Left lung (tissue), 10 donors: ENCODE results near the gene POLA1. TPM values are rescaled to one million over a fixed set of nuclear protein-coding genes. Genes with fewer than 3 reads are reported as not detected.

Experiments used
- ATAC-seq: fragments of 200-7000 bp; cut with Tn5 transposase; one replicate; pipeline ENCODE4 v1.9.1; 2020; ENCODE audit warnings: moderate library complexity
- DNase-seq, 4 donors: peaks; one replicate each; pipeline ENCODE4 v3.0.0-alpha.2; 2013 to 2020
- H3K27ac ChIP-seq, 2 donors: fragments of 200-600 bp; sonication (generic) in 1 of 2; one replicate each; pipeline versions ENCODE4 v1.5.0 to v1.8.0; 2020 to 2021
- H3K27me3 ChIP-seq, 2 donors: fragments of 200-600 bp; sonication (generic) in 1 of 2; one replicate each; pipeline versions ENCODE4 v1.5.0 to v1.8.0; 2020 to 2021
- H3K36me3 ChIP-seq, 2 donors: fragments of 200-600 bp; sonication (generic) in 1 of 2; one replicate each; pipeline versions ENCODE4 v1.5.0 to v1.8.0; 2020 to 2021
- H3K4me1 ChIP-seq, 2 donors: fragments of 200-600 bp; one replicate each; pipeline ENCODE4 v1.8.0; 2021
- H3K4me3 ChIP-seq, 2 donors: fragments of 200-600 bp; sonication (generic) in 1 of 2; one replicate each; pipeline versions ENCODE4 v1.5.0 to v1.8.0; 2020 to 2021; ENCODE audit warnings: mild to moderate bottlenecking in 1 of 2
- H3K9me3 ChIP-seq, 2 donors: fragments of 200-600 bp; sonication (generic) in 1 of 2; one replicate each; pipeline versions ENCODE4 v1.5.0 to v1.8.0; 2020 to 2021
- CTCF ChIP-seq, 2 donors: fragments of 200-600 bp; sonication (generic) in 1 of 2; IDR thresholded peaks; one replicate each; pipeline versions ENCODE4 v1.5.0 to v1.8.0; 2021; ENCODE audit warnings: antibody characterized with exemption in 2 of 2
- intact Hi-C, 2 donors: fragments of 100-400 bp; cut with DNase I; formaldehyde crosslinking; loops; one replicate each; pipeline versions ENCODE4 v1.11.2 to v1.14.2; 2022
- polyA plus RNA-seq, 6 donors: library from polyadenylated mRNA; unstranded; fragments of 120-200 nt; gene quantifications; one replicate each; pipeline ENCODE4 v1.2.1, GENCODE V29; 2013; ENCODE audit not compliant: insufficient read length in 6 of 6
- total RNA-seq, 2 donors: library from RNA; stranded (reverse); fragmentation: NEBNext Ultra II Directional; extraction: Animal tissue kit (Norgen Biotek cat#: 25700); gene quantifications; one replicate each; pipeline ENCODE4 v1.2.1, GENCODE V29; 2021
- donor health status: DM: no; HTN: yes; CAD: no.
- donor health status: DM: no; HTN: no; CAD: no.

The POLA1 gene
- total and polyA plus RNA-seq, 8 donors = 11.0 to 19.6 (median 15.8) TPM

- Histone ChIP-seq H3K4me3 (no peak overlapping the region), H3K9me3 (no peaks in the 10 kb centered on the region), H3K27me3 (peaks cover 0 to under 1% of the 10 kb centered on the region in 2 donors), H3K4me1 (no peaks in the 10 kb centered on the region), H3K27ac (no peak overlapping the region), H3K36me3 (peaks cover 0 to 6% of the 10 kb centered on the region in 2 donors)
- intact Hi-C loops = no loop called here
- ATAC-seq = no peak
- no peak for TF ChIP-seq CTCF (IDR thresholded peaks at IDR 0.05)
- no peak for DNase-seq
Observed at GRCh38 chrX:24996096-24996709, 302.5 kb downstream of the POLA1 start.

- no peak for TF ChIP-seq CTCF (IDR thresholded peaks at IDR 0.05)
- Histone ChIP-seq H3K4me3 (no peak overlapping the region), H3K27ac (no peak overlapping the region), H3K4me1 (peaks cover 3% of the 10 kb centered on the region in 2 donors), H3K27me3 (peaks cover 31 to 32% of the 10 kb centered on the region in 2 donors), H3K36me3 (peaks cover 0 to 6% of the 10 kb centered on the region in 2 donors), H3K9me3 (no peaks in the 10 kb centered on the region)
- no peak for ATAC-seq
- intact Hi-C loops = no loop called here
- no peak for DNase-seq
Observed at GRCh38 chrX:24999511-24999910, 305.8 kb downstream of the POLA1 start.

GRCh38 chrX:25001808-25002660 is 308.3 kb downstream of the POLA1 start:
- ATAC-seq (no peak), DNase-seq (peak in 1 of 4 donors; percentile 48)
- H3K4me3 ChIP-seq = no peak overlapping the region
- peaks cover 56 to 57% of the 10 kb centered on the region in 2 donors for H3K27me3 ChIP-seq
- H3K4me1 ChIP-seq = peaks cover 5 to 15% of the 10 kb centered on the region in 2 donors
- no peak overlapping the region for H3K27ac ChIP-seq
- no peaks in the 10 kb centered on the region for H3K9me3 ChIP-seq
- TF ChIP-seq CTCF (IDR thresholded peaks at IDR 0.05) = no peak
- H3K36me3 ChIP-seq = no peaks in the 10 kb centered on the region
- intact Hi-C loops = no loop called here

- H3K36me3 ChIP-seq = no peaks in the 10 kb centered on the region
- H3K4me1 ChIP-seq = peaks cover 5 to 15% of the 10 kb centered on the region in 2 donors
- H3K27ac ChIP-seq = no peak overlapping the region
- peak in 1 of 4 donors; percentile 47 for DNase-seq
- intact Hi-C loops = no loop called here
- H3K9me3 ChIP-seq = no peaks in the 10 kb centered on the region
- H3K27me3 ChIP-seq = peaks cover 62 to 63% of the 10 kb centered on the region in 2 donors
- peak overlapping the region in 1 of 2 donors; percentile 13 for H3K4me3 ChIP-seq
- no peak for ATAC-seq
- no peak for TF ChIP-seq CTCF (IDR thresholded peaks at IDR 0.05)
Observed at GRCh38 chrX:25002661-25003020, 308.9 kb downstream of the POLA1 start.
